A549 (cell line): Measurements from ENCODE around the gene AR. TPM values are rescaled to one million over a fixed set of nuclear protein-coding genes. Genes with fewer than 3 reads are reported as not detected.

Experiments used
- ATAC-seq, 2 experiments: fragments of 200-7000 bp in 1 of 2; fragments of >200 bp in 1 of 2; cut with Nextera tagmentation in 1 of 2; cut with Tn5 transposase in 1 of 2; 3 replicates each; pipeline versions ENCODE4 v1.8.0 to v1.9.1; 2018 to 2020; ENCODE audit warnings: mild to moderate bottlenecking in 1 of 2, moderate library complexity in 1 of 2
- CTCF ChIA-PET: fragments of 300-600 bp; sonication (Branson Sonifier 250); formaldehyde crosslinking; extraction: SDS; loops from one replicate; lab custom pipeline; 2021; ENCODE audit warnings: antibody characterized with exemption, inconsistent platforms; lab: Yijun Ruan, JAX
- POLR2A ChIA-PET: fragments of 350-600 bp; formaldehyde crosslinking; extraction: SDS; loops from one replicate; lab custom pipeline; 2021; ENCODE audit warnings: antibody characterized with exemption, inconsistent platforms; lab: Yijun Ruan, JAX
- DNase-seq, 2 experiments: peaks; one replicate each; pipeline versions ENCODE4 v3.0.0 to v3.0.0-alpha.2; 2011 to 2016; ENCODE audit warnings: low read depth in 1 of 2, low spot score in 1 of 2
- FAIRE-seq: peaks from 2 replicates; lab custom pipeline; 2011; peaks lifted over from hg19 to GRCh38; lab: Jason Lieb, UNC
- H3K27ac ChIP-seq, 2 experiments: fragments of >200 bp; sonication (Bioruptor Twin); formaldehyde crosslinking; 3 replicates each; pipeline ENCODE4 v1.5.1; 2016 to 2017
- H3K4me1 ChIP-seq: fragments of >200 bp; sonication (Bioruptor Twin); formaldehyde crosslinking; 3 replicates; pipeline ENCODE4 v1.6.1; 2016
- H3K4me2 ChIP-seq: fragments of >200 bp; sonication (Bioruptor Twin); formaldehyde crosslinking; 3 replicates; pipeline ENCODE4 v1.6.1; 2016
- H3K4me3 ChIP-seq: fragments of >200 bp; sonication (Bioruptor Twin); formaldehyde crosslinking; 3 replicates; pipeline ENCODE4 v1.5.1; 2016
- H3K9me3 ChIP-seq: fragments of >200 bp; sonication (Bioruptor Twin); formaldehyde crosslinking; 3 replicates; pipeline ENCODE4 v1.6.1; 2016
- CEBPB ChIP-seq, 2 experiments: fragments of >200 bp in 1 of 2; sonication (Bioruptor Twin) in 1 of 2; formaldehyde crosslinking in 1 of 2; IDR thresholded peaks; 2 replicates each; pipeline ENCODE4 v1.6.1; 2012 to 2016
- CHD2 ChIP-seq: fragments of 150-350 bp; IDR thresholded peaks from 2 replicates; pipeline ENCODE4 v1.6.1; 2014; ENCODE audit warnings: low read length; ENCODE audit not compliant: partially characterized antibody
- EHMT2 ChIP-seq: fragments of 200-600 bp; sonication (generic); IDR thresholded peaks from 2 replicates; pipeline ENCODE4 v1.6.1; 2016; ENCODE audit warnings: antibody characterized with exemption, low read depth, mild to moderate bottlenecking, moderate library complexity
- FOSL2 ChIP-seq, 2 experiments: fragments of 450-650 bp in 1 of 2; fragments of >200 bp in 1 of 2; sonication (Bioruptor Twin) in 1 of 2; formaldehyde crosslinking; IDR thresholded peaks; 2 replicates each; pipeline versions ENCODE4 v1.5.0 to v1.6.1; 2016 to 2020; ENCODE audit warnings: mild to moderate bottlenecking in 1 of 2, moderate library complexity in 1 of 2
- FOXS1 ChIP-seq: fragments of 250-450 bp; sonication (Bioruptor Pico); IDR thresholded peaks from 2 replicates; pipeline ENCODE4 v1.5.0; 2020; ENCODE audit warnings: mild to moderate bottlenecking, moderate library complexity
- HDAC2 ChIP-seq: fragments of 200-600 bp; sonication (generic); IDR thresholded peaks from 2 replicates; pipeline ENCODE4 v1.6.1; 2016
- HES2 ChIP-seq: fragments of >200 bp; sonication (Bioruptor Twin); formaldehyde crosslinking; IDR thresholded peaks from 2 replicates; pipeline ENCODE4 v1.6.1; 2016
- HEYL ChIP-seq: fragments of 250-450 bp; sonication (Bioruptor Pico); IDR thresholded peaks from 2 replicates; pipeline ENCODE4 v1.8.0; 2021; ENCODE audit warnings: mild to moderate bottlenecking, moderate library complexity
- HOXA7 ChIP-seq: fragments of 250-450 bp; sonication (Bioruptor Pico); IDR thresholded peaks from 2 replicates; pipeline ENCODE4 v1.5.0; 2020; ENCODE audit warnings: mild to moderate bottlenecking, moderate library complexity
- HOXB5 ChIP-seq: fragments of 250-450 bp; sonication (Bioruptor Pico); IDR thresholded peaks from 2 replicates; pipeline ENCODE4 v1.5.0; 2020; ENCODE audit warnings: mild to moderate bottlenecking, moderate library complexity
- JUN ChIP-seq, 2 experiments: fragments of >200 bp; sonication (Bioruptor Twin); formaldehyde crosslinking; IDR thresholded peaks; 2 replicates in 1 of 2; 3 replicates in 1 of 2; pipeline ENCODE4 v1.6.1; 2016 to 2017
- KDM1A ChIP-seq: fragments of 200-600 bp; sonication (generic); IDR thresholded peaks from 2 replicates; pipeline ENCODE4 v1.6.1; 2016; ENCODE audit warnings: low read depth, mild to moderate bottlenecking
- KDM5A ChIP-seq: fragments of 200-600 bp; sonication (generic); IDR thresholded peaks from 2 replicates; pipeline ENCODE4 v1.6.1; 2016; ENCODE audit warnings: antibody characterized with exemption, mild to moderate bottlenecking
- MAZ ChIP-seq: fragments of 150-350 bp; IDR thresholded peaks from 2 replicates; pipeline ENCODE4 v1.6.1; 2014; ENCODE audit warnings: antibody characterized with exemption, low read depth, low read length, borderline replicate concordance
- MYC ChIP-seq: IDR thresholded peaks from 2 replicates; pipeline ENCODE4 v1.6.1; 2012; ENCODE audit warnings: mild to moderate bottlenecking, inconsistent platforms, low read length, improper control_type of control experiment, borderline replicate concordance
- RFX5 ChIP-seq: fragments of 450-650 bp; IDR thresholded peaks from 2 replicates; pipeline ENCODE4 v1.7.1; 2014; ENCODE audit warnings: antibody characterized with exemption, mild to moderate bottlenecking, moderate library complexity
- RNF2 ChIP-seq: fragments of 200-600 bp; sonication (generic); IDR thresholded peaks from 2 replicates; pipeline ENCODE4 v1.6.1; 2016; ENCODE audit warnings: low read depth, mild to moderate bottlenecking, antibody characterized with exemption, moderate library complexity, borderline replicate concordance
- SMC3 ChIP-seq: fragments of >200 bp; sonication (Bioruptor Twin); formaldehyde crosslinking; IDR thresholded peaks from 3 replicates; pipeline ENCODE4 v1.6.1; 2018; ENCODE audit warnings: inconsistent platforms
- TP53 ChIP-seq: fragments of 250-450 bp; sonication (Bioruptor Pico); IDR thresholded peaks from 2 replicates; pipeline ENCODE4 v1.5.0; 2021; ENCODE audit warnings: mild to moderate bottlenecking, moderate library complexity
- ZC3H11A ChIP-seq: fragments of 450-650 bp; IDR thresholded peaks from 2 replicates; pipeline ENCODE4 v1.6.1; 2014; ENCODE audit warnings: antibody characterized with exemption, mild to moderate bottlenecking
- ZNF302 ChIP-seq: fragments of 250-450 bp; sonication (Bioruptor Pico); IDR thresholded peaks from 2 replicates; pipeline ENCODE4 v1.9.0; 2021; ENCODE audit warnings: inconsistent platforms, mild to moderate bottlenecking, moderate library complexity
- WGBS: methylation state at CpG from one replicate; pipeline ENCODE4 v1.1.6; 2017; ENCODE audit errors: missing lambda C conversion rate; 5-methylcytosine and 5-hydroxymethylcytosine counted together
- polyA plus RNA-seq, 4 experiments: library from polyadenylated mRNA; depleted of rRNA in 3 of 4; stranded (reverse); fragments of >200 nt; fragmentation: RNase III in 1 of 4; extraction: RNeasy Plus Mini Kit Qiagen cat#74134 plus additional on column Dnase treatment in 1 of 4; gene quantifications; 2 replicates in 3 of 4; 3 replicates in 1 of 4; pipeline ENCODE4 v1.2.3, GENCODE V29; 2011 to 2017
- TF ChIP-seq, protein P1 (sequence below): fragments of 150-350 bp; IDR thresholded peaks from 2 replicates; pipeline ENCODE4 v1.6.1; 2014; ENCODE audit warnings: low read depth, mild to moderate bottlenecking, low read length
- TF ChIP-seq, protein P2 (sequence below): fragments of 450-650 bp; IDR thresholded peaks from 2 replicates; pipeline ENCODE4 v1.6.1; 2014; ENCODE audit warnings: antibody characterized with exemption
- TF ChIP-seq, protein P3 (sequence below): IDR thresholded peaks from 2 replicates; pipeline ENCODE4 v1.6.1; 2012; ENCODE audit warnings: low read depth, borderline replicate concordance
- TF ChIP-seq, protein P4 (sequence below): fragments of >200 bp; sonication (Bioruptor Twin); formaldehyde crosslinking; IDR thresholded peaks from 3 replicates; pipeline ENCODE4 v1.5.1; 2016
- TF ChIP-seq, protein P5 (sequence below): IDR thresholded peaks from 2 replicates; pipeline ENCODE4 v1.6.1; 2012

AR gene
- polyA plus RNA-seq, 2 of the 4 experiments (the other 2 are of a cell fraction) = 2.2 to 8.7 TPM

GRCh38 chrX:67523002-67523681 lies 20.7 kb upstream of the AR start:
- Histone ChIP-seq H3K27ac (no peak overlapping the region), H3K4me3 (no peak overlapping the region), H3K4me1 (no peaks in the 10 kb centered on the region), H3K9me3 (no peaks in the 10 kb centered on the region), H3K4me2 (no peak overlapping the region)
- FAIRE-seq (no peak), DNase-seq (no peak), ATAC-seq (no peak)
- CTCF ChIA-PET = no interaction called here
- WGBS = 15% methylated on average over 3 of the region's 3 CpGs
- no peak for TF ChIP-seq MYC
- no peak for TF ChIP-seq RFX5
- TF ChIP-seq HES2 = no peak
- TF ChIP-seq TP53 (CRISPR knock-in tag) = no peak
- TF ChIP-seq, protein P1, sequence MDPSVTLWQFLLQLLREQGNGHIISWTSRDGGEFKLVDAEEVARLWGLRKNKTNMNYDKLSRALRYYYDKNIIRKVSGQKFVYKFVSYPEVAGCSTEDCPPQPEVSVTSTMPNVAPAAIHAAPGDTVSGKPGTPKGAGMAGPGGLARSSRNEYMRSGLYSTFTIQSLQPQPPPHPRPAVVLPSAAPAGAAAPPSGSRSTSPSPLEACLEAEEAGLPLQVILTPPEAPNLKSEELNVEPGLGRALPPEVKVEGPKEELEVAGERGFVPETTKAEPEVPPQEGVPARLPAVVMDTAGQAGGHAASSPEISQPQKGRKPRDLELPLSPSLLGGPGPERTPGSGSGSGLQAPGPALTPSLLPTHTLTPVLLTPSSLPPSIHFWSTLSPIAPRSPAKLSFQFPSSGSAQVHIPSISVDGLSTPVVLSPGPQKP = no peak
- TF ChIP-seq HDAC2 = no peak
- TF ChIP-seq JUN (IDR thresholded peaks at IDR 0.05) = no peak
- TF ChIP-seq KDM5A = no peak
- TF ChIP-seq, protein P2, sequence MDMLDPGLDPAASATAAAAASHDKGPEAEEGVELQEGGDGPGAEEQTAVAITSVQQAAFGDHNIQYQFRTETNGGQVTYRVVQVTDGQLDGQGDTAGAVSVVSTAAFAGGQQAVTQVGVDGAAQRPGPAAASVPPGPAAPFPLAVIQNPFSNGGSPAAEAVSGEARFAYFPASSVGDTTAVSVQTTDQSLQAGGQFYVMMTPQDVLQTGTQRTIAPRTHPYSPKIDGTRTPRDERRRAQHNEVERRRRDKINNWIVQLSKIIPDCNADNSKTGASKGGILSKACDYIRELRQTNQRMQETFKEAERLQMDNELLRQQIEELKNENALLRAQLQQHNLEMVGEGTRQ = no peak
- no peak for TF ChIP-seq FOXS1 (CRISPR knock-in tag)
- no peak for TF ChIP-seq HOXB5 (CRISPR knock-in tag)
- TF ChIP-seq RNF2 = no peak
- no peak for TF ChIP-seq MAZ
- TF ChIP-seq, protein P3, sequence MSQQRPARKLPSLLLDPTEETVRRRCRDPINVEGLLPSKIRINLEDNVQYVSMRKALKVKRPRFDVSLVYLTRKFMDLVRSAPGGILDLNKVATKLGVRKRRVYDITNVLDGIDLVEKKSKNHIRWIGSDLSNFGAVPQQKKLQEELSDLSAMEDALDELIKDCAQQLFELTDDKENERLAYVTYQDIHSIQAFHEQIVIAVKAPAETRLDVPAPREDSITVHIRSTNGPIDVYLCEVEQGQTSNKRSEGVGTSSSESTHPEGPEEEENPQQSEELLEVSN = no peak
- TF ChIP-seq, protein P4, sequence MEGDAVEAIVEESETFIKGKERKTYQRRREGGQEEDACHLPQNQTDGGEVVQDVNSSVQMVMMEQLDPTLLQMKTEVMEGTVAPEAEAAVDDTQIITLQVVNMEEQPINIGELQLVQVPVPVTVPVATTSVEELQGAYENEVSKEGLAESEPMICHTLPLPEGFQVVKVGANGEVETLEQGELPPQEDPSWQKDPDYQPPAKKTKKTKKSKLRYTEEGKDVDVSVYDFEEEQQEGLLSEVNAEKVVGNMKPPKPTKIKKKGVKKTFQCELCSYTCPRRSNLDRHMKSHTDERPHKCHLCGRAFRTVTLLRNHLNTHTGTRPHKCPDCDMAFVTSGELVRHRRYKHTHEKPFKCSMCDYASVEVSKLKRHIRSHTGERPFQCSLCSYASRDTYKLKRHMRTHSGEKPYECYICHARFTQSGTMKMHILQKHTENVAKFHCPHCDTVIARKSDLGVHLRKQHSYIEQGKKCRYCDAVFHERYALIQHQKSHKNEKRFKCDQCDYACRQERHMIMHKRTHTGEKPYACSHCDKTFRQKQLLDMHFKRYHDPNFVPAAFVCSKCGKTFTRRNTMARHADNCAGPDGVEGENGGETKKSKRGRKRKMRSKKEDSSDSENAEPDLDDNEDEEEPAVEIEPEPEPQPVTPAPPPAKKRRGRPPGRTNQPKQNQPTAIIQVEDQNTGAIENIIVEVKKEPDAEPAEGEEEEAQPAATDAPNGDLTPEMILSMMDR = no peak
- TF ChIP-seq HOXA7 = no peak
- TF ChIP-seq CHD2 = no peak
- TF ChIP-seq KDM1A = no peak
- POLR2A ChIA-PET = no interaction called here

DNA sequence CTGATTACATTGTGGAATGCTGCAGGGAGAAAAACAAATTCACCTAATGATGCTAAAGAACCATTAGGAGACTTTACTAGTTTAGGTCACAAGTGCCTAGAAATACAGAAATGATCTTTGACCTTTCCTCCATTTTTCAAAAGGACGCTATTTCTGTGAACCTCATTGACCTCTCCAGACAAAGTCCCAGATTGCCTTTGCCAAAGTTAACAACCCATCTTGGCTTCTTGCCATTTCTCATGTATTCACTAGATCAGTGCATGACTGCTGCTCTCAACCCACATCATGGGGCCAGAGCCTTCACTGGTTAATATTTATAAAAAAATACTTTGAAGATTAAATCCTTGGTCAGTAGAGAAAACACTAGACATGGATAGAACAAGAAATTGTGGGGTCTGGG lies 19.9 kb upstream of the AR start:
- 10% methylated on average over 1 of the region's 1 CpG for WGBS
- Histone ChIP-seq H3K4me1 (no peaks in the 10 kb centered on the region), H3K9me3 (no peaks in the 10 kb centered on the region), H3K27ac (no peak overlapping the region), H3K4me2 (no peak overlapping the region)
- DNase-seq (no peak), ATAC-seq (no peak)
- POLR2A ChIA-PET = no interaction called here
- CTCF ChIA-PET = no interaction called here
- no peak for TF ChIP-seq ZC3H11A
- TF ChIP-seq, all 56 proteins: peak for 0
- no peak for FAIRE-seq
- no peak overlapping the region for H3K4me3 ChIP-seq

DNA sequence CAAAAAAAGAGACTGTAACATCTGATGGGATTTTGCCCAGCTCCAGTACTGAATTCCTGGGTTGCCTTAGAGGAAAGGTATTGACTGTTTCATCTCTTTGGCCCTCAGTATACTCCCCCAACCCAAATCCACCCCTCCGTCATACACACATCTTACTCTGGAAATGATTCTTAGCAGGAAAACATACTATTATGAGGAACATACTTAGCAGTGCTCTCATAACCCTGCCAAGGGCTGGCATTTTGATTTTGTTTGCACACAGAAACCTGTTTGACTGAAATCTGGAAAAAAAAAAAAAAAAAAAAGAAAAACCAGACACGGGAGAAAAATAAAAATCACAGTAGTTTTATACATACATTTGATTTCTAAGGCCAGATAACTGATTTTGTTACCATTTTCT lies 19.4 kb upstream of the AR start:
- Histone ChIP-seq H3K4me3 (no peak overlapping the region), H3K9me3 (no peaks in the 10 kb centered on the region), H3K4me1 (no peaks in the 10 kb centered on the region), H3K27ac (no peak overlapping the region), H3K4me2 (no peak overlapping the region)
- no peak for DNase-seq
- no peak for TF ChIP-seq CEBPB (IDR thresholded peaks at IDR 0.05)
- no peak for TF ChIP-seq SMC3
- TF ChIP-seq EHMT2 = no peak
- no peak for TF ChIP-seq FOSL2 (IDR thresholded peaks at IDR 0.05)
- no peak for TF ChIP-seq FOSL2 (CRISPR knock-in tag; IDR thresholded peaks at IDR 0.05)
- TF ChIP-seq, protein P2 = no peak
- TF ChIP-seq HEYL (CRISPR knock-in tag) = no peak
- TF ChIP-seq, protein P5, sequence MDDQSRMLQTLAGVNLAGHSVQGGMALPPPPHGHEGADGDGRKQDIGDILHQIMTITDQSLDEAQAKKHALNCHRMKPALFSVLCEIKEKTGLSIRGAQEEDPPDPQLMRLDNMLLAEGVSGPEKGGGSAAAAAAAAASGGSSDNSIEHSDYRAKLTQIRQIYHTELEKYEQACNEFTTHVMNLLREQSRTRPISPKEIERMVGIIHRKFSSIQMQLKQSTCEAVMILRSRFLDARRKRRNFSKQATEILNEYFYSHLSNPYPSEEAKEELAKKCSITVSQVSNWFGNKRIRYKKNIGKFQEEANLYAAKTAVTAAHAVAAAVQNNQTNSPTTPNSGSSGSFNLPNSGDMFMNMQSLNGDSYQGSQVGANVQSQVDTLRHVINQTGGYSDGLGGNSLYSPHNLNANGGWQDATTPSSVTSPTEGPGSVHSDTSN = no peak
- TF ChIP-seq ZNF302 (CRISPR knock-in tag) = no peak
- POLR2A ChIA-PET = no interaction called here
- WGBS = 43% methylated on average over 2 of the region's 2 CpGs
- no peak for ATAC-seq
- FAIRE-seq = no peak
- CTCF ChIA-PET = interaction anchor here (0.7 kb wide), 1 partner anchor 998 kb away, joined by 3 read pairs; no protein-coding TSS in a partner anchor
